Thymus (tissue), 11 donors: ENCODE results near the gene CPNE4. TPM values are rescaled to one million over a fixed set of nuclear protein-coding genes. Genes with fewer than 3 reads are reported as not detected.

Experiments used
- DNase-seq, 9 donors: peaks; one replicate each; pipeline ENCODE4 v3.0.0-alpha.2; 2013; ENCODE audit warnings: low spot score in 9 of 9, low read depth in 6 of 9, missing footprints in 1 of 9
- H3K27ac ChIP-seq, 2 donors: one replicate each; pipeline ENCODE4 v1.5.1; 2013; ENCODE audit warnings: control low read depth in 1 of 2, low read depth in 1 of 2, low read length in 1 of 2, mild to moderate bottlenecking in 1 of 2, moderate library complexity in 1 of 2
- H3K27me3 ChIP-seq, 2 donors: one replicate each; pipeline ENCODE4 v1.5.1; 2013; ENCODE audit warnings: low read length in 1 of 2; ENCODE audit not compliant: control insufficient read depth in 2 of 2, insufficient read depth in 1 of 2
- H3K36me3 ChIP-seq, 2 donors: one replicate each; pipeline ENCODE4 v1.5.1; 2013; ENCODE audit warnings: low read length in 1 of 2, mild to moderate bottlenecking in 1 of 2, moderate library complexity in 1 of 2; ENCODE audit not compliant: control insufficient read depth in 2 of 2, insufficient read depth in 2 of 2
- H3K4me1 ChIP-seq, 2 donors: one replicate each; pipeline ENCODE4 v1.5.1; 2013; ENCODE audit warnings: low read length in 2 of 2; ENCODE audit not compliant: control insufficient read depth in 2 of 2, insufficient read depth in 2 of 2
- H3K4me3 ChIP-seq, 2 donors: one replicate each; pipeline ENCODE4 v1.5.1; 2013; ENCODE audit warnings: low read length in 2 of 2, control low read depth in 1 of 2, mild to moderate bottlenecking in 1 of 2
- H3K9me3 ChIP-seq, 2 donors: one replicate each; pipeline ENCODE4 v1.5.1; 2013; ENCODE audit warnings: low read length in 1 of 2, mild to moderate bottlenecking in 1 of 2; ENCODE audit not compliant: control insufficient read depth in 2 of 2, insufficient read depth in 1 of 2
- WGBS: extraction: QIAGEN DNeasy Blood & Tissue Kit; methylation state at CpG from one replicate; pipeline ENCODE4 v1.1.7; 2013; 5-methylcytosine and 5-hydroxymethylcytosine counted together
- polyA plus RNA-seq: library from polyadenylated mRNA; stranded (reverse); fragments of 200-250 nt; gene quantifications from one replicate; pipeline ENCODE4 v1.2.3, GENCODE V29; 2013
- total RNA-seq: library from RNA; stranded (reverse); fragments of 120-200 nt; gene quantifications from one replicate; pipeline ENCODE4 v1.2.4, GENCODE V29; 2013
- donor health status: healthy.

Gene CPNE4
- total and polyA plus RNA-seq, 2 donors = 0.33 to 0.89 TPM

DNA sequence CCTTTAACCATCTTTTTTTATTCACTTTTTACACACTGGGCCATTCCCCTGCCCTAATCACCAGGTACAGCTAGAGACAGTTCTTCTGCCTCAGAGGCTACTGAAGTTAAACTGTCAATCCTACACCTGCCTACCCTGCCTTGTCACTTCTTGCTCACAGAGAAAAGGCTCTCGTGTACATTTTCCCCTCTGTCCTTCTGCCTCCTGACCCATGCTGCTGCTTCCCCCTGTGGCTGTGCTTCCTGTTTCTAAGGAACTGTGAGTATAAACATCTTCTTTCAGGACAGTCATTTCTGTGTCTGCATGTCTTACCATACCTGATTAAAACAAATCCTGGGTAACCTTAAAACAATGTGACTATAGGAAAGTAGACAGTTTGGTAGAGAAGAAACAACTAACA lies 295.6 kb downstream of the CPNE4 start:
- no peaks in the 10 kb centered on the region for H3K27me3 ChIP-seq
- no peaks in the 10 kb centered on the region for H3K9me3 ChIP-seq
- H3K4me3 ChIP-seq = no peak overlapping the region
- 43% methylated on average over 1 of the region's 1 CpG for WGBS
- no peaks in the 10 kb centered on the region for H3K4me1 ChIP-seq
- no peak for DNase-seq
- no peaks in the 10 kb centered on the region for H3K36me3 ChIP-seq
- H3K27ac ChIP-seq = no peak overlapping the region

DNA sequence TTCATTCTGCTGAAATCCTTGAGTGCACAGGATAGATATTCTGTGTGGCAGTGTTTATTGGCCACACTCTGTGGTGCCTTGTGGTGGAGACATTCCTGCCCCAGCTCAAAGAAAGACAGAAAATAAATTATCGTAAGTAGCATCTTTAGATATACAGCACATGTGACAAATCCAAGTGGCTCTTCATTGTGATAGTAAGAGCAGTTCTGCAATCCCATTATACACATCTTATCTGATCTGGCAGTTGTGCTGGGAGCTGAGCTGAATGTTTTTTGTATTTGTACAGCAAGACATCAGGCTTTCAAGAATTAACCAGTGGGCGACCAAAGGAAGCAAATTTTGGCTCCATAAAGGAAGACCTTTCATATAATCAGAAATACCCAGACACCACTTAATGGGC lies 296.7 kb downstream of the CPNE4 start:
- Histone ChIP-seq H3K27me3 (no peaks in the 10 kb centered on the region), H3K9me3 (no peaks in the 10 kb centered on the region), H3K4me3 (no peak overlapping the region), H3K4me1 (no peaks in the 10 kb centered on the region), H3K27ac (no peak overlapping the region), H3K36me3 (no peaks in the 10 kb centered on the region)
- DNase-seq = no peak
- WGBS = 91% methylated on average over 2 of the region's 2 CpGs

DNA sequence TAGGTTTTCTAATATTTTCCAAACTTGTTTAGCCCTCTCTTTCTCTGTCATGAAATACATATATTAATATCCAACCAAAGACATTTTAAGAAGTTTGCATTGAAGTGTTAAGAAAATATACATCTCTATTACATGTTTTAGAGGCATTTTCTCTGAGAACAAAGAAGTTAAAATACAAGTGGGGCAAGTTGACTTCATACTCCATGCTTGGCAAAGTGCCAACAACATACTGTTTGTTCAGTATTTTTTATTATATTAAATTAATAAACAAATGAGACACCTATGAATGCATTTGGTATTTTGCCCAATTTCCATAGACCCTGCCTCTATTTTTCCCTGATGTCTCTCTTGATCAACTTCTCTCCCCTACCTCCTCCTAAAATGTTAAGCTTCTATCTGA lies 299.3 kb downstream of the CPNE4 start:
- Histone ChIP-seq H3K36me3 (no peaks in the 10 kb centered on the region), H3K9me3 (no peaks in the 10 kb centered on the region), H3K4me3 (no peak overlapping the region), H3K27ac (no peak overlapping the region), H3K4me1 (no peaks in the 10 kb centered on the region), H3K27me3 (no peaks in the 10 kb centered on the region)
- DNase-seq = no peak

DNA sequence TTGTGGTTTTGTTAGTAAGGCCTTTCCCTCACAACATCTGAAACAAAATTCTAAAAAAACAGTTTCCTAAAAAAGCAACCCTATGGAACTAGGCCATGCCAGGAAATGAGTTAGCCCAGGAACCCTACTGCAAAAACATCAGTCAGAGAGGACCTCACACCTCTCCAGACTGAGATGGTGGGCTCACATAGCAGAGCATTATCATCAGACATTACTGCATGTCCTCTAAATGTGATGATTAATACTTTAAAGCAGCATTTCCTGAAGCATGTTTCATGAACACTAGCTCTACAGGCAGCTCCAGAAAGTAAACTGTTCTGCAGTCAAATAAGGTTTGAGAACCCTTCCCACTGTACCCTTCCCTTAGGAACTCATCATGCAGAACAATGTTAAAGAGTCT lies 299.7 kb downstream of the CPNE4 start:
- no peaks in the 10 kb centered on the region for H3K27me3 ChIP-seq
- no peak overlapping the region for H3K4me3 ChIP-seq
- no peak for DNase-seq
- no peaks in the 10 kb centered on the region for H3K9me3 ChIP-seq
- no peaks in the 10 kb centered on the region for H3K4me1 ChIP-seq
- H3K27ac ChIP-seq = no peak overlapping the region
- H3K36me3 ChIP-seq = no peaks in the 10 kb centered on the region

DNA sequence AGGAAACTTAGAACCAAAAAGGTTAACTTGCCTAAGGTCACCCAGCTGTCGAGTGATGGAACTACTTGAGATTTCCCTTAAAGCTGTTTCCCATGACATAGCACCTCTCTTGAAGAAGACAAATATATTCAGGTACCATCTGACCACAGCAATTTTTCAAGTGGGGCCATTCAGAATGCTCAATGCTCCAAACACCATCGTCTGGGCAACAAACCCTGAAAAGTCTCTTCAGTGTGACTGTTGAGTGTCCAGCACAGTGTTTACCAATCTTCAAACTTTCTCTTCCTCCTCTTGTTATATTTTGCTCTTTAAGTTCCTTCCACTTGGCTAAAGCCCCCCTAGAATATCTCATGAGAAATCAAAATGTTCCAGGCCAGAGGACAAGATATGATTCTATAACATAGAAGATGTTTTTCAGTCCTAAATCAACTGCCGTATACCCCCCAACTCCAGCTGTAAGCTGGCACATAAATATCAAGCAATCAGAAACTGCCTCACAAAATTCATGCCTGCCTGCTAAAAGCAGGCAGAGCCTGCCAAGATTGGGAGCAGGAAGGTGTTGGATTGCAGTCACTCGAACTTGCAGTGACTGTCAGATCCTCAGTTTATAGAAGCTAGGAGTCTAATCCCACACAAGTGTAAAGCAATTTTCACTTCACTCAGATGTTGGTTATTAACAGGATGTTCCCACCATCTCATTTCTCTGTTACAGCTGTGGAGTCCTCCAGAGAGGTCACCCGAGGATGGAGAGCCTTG lies 301.6 kb downstream of the CPNE4 start:
- Histone ChIP-seq H3K4me3 (no peak overlapping the region), H3K27me3 (no peaks in the 10 kb centered on the region), H3K36me3 (no peaks in the 10 kb centered on the region), H3K27ac (no peak overlapping the region), H3K4me1 (no peaks in the 10 kb centered on the region), H3K9me3 (no peaks in the 10 kb centered on the region)
- WGBS = 84% methylated on average over 5 of the region's 5 CpGs
- no peak for DNase-seq

DNA sequence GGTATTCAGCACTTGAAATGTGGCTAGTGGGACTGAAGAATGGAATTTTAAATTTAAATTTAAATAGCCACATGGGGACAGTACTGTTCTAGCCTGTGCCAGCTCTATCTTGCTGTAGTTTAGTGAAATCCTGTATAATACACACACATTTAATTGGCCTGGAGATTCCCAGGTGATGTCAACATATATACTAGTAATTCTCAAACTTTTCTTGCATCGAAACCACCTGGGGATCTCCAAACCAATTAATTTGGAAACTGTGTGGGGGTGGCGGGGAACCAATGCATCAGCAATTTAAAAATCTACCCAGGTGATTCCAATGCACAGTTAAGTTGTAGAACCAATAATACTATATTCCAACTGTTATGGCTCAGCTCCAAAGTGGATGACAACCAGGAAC lies 303.1 kb downstream of the CPNE4 start:
- no peaks in the 10 kb centered on the region for H3K9me3 ChIP-seq
- 95% methylated on average over 2 of the region's 2 CpGs for WGBS
- H3K27ac ChIP-seq = no peak overlapping the region
- no peaks in the 10 kb centered on the region for H3K4me1 ChIP-seq
- no peaks in the 10 kb centered on the region for H3K36me3 ChIP-seq
- H3K4me3 ChIP-seq = no peak overlapping the region
- no peak for DNase-seq
- H3K27me3 ChIP-seq = no peaks in the 10 kb centered on the region

DNA sequence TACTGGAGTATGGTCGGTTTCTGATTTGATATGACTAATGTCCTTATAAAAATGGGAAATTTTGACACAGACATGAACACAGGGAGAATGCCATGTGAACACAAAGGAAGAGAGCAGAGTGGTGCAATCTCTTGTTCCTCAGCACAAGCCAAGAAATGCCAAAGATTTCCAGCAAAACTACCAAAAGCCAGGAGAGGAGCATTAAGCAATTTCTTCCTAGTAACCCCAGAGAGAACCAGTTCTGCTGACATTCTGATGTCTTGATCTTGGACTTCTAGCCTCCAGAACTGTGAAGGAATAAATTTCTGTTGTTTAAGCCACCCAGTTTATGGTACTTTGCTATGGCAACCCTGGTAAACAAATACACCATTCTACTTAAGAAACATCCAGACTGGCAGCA lies 304.2 kb downstream of the CPNE4 start:
- no peaks in the 10 kb centered on the region for H3K36me3 ChIP-seq
- H3K27ac ChIP-seq = no peak overlapping the region
- H3K9me3 ChIP-seq = no peaks in the 10 kb centered on the region
- H3K27me3 ChIP-seq = no peaks in the 10 kb centered on the region
- H3K4me3 ChIP-seq = no peak overlapping the region
- H3K4me1 ChIP-seq = no peaks in the 10 kb centered on the region
- DNase-seq = no peak
- WGBS = 96% methylated on average over 1 of the region's 1 CpG

DNA sequence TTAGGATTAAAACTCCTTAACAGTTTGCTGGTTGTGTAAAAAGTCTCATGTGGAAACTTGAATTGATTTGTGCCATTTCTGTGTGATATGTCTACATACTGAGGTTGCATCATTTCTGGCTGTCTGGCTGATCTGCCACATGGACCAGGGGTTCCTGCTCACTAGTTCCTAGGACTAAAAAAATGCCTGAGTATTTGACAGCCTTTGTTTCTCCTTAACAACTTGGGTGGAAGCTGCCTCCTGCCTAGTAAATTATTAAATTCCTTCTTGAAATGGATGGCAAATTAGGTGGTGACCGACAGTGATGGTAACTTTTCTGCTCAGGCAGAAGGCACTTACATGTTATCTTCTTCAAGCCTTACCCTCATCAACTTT lies 305.2 kb downstream of the CPNE4 start:
- no peak for DNase-seq
- Histone ChIP-seq H3K27me3 (no peaks in the 10 kb centered on the region), H3K4me3 (no peak overlapping the region), H3K27ac (no peak overlapping the region), H3K36me3 (no peaks in the 10 kb centered on the region), H3K4me1 (no peaks in the 10 kb centered on the region), H3K9me3 (no peaks in the 10 kb centered on the region)
- WGBS = 93% methylated on average over 1 of the region's 1 CpG

DNA sequence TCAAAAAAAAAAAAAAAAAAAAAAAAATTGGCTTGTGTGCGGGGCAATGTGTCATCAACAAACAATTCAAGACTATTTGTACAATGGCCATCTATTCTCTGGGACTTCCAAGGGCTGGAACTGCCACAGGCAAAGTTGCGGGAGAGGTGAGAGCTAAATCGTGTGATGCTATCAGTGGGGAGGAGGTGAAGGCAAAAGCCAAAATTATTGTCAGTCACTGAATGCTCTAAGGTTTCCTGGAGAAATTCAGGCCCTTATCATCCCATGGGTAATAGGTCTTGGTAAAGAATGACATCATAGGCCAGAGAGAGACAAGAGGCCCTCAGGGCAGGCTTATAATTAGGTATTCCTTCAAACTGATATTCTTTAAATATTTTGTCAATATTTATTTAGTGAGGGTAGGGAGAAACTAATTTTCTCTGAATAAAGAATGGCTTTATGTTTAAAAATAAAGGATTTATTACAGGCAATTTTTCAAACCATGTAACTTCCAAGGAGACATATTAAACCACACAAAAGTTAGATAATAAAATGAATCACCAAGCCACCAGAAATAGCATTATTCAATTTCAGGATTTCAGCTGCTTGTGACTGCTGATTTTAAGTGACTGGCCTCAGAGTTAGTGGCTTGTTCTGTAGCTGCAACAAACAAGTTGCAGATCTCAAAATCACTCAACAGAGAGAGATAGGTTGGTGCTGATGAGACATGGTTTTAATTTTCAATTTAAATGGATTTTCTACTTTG lies 305.7 kb downstream of the CPNE4 start:
- H3K36me3 ChIP-seq = no peaks in the 10 kb centered on the region
- 97% methylated on average over 3 of the region's 3 CpGs for WGBS
- no peak for DNase-seq

More for the DNA sequence above, 305.7 kb downstream of the CPNE4 start:
- Histone ChIP-seq H3K4me3 (no peak overlapping the region), H3K9me3 (no peaks in the 10 kb centered on the region), H3K27me3 (no peaks in the 10 kb centered on the region), H3K27ac (no peak overlapping the region), H3K4me1 (no peaks in the 10 kb centered on the region)
